ENCODE results near the gene RASSF7.
A peak's percentile ranks its signal among the peaks of the same experiment; 100 is the strongest.

The RASSF7 gene

GRCh38 chr11:575313-575995, 14.7 kb downstream of the RASSF7 start (continued):
- TF ChIP-seq ZNF366 (tag by site-specific recombination; conservative IDR thresholded peaks at IDR 0.05) (no peak), ZXDB (tag by site-specific recombination; IDR thresholded peaks at IDR 0.05) (no peak), ZNF302 (tag by site-specific recombination; IDR thresholded peaks at IDR 0.05; ENCODE audit: low read depth) (no peak), ZNF394 (tag by site-specific recombination; IDR thresholded peaks at IDR 0.05; ENCODE audit: borderline replicate concordance) (peak; percentile 85), ZNF391 (tag by site-specific recombination; IDR thresholded peaks at IDR 0.05; ENCODE audit: borderline replicate concordance, low read depth) (no peak), ZBTB7A (tag by site-specific recombination; IDR thresholded peaks at IDR 0.05; ENCODE audit: low read depth) (no peak), OSR2 (tag by site-specific recombination; IDR thresholded peaks at IDR 0.05) (peak; percentile 23; the same call in 1 of the 2 replicates), BCL11B (tag by site-specific recombination; IDR thresholded peaks at IDR 0.05; ENCODE audit: low read depth) (no peak), BCL11A (tag by site-specific recombination; IDR thresholded peaks at IDR 0.05; ENCODE audit: low read depth) (no peak), ATF2 (tag by site-specific recombination; IDR thresholded peaks at IDR 0.05; ENCODE audit: low read depth) (no peak), ZNF211 (tag by site-specific recombination; IDR thresholded peaks at IDR 0.05; ENCODE audit: low read depth) (no peak), YY2 (tag by site-specific recombination; IDR thresholded peaks at IDR 0.05) (no peak), IKZF3 (tag by site-specific recombination; IDR thresholded peaks at IDR 0.05) (0 out of 2 replicates have a peak, but pooled peaks have one; percentile 27), ZNF514 (tag by site-specific recombination; IDR thresholded peaks at IDR 0.05) (no peak), ZNF549 (tag by site-specific recombination; IDR thresholded peaks at IDR 0.05) (no peak), ZNF76 (tag by site-specific recombination; IDR thresholded peaks at IDR 0.05; ENCODE audit: borderline replicate concordance, low read depth) (no peak), GLIS1 (tag by site-specific recombination; IDR thresholded peaks at IDR 0.05) (peak; percentile 40), ZBTB1 (tag by site-specific recombination; IDR thresholded peaks at IDR 0.05) (no peak), ZNF792 (tag by site-specific recombination; IDR thresholded peaks at IDR 0.05) (no peak), ZNF274 (IDR thresholded peaks at IDR 0.05; ENCODE audit: low read length) (no peak), ZNF274 (tag by site-specific recombination; IDR thresholded peaks at IDR 0.05; ENCODE audit: borderline replicate concordance) (no peak), ZNF664 (tag by site-specific recombination; IDR thresholded peaks at IDR 0.05) (no peak), SALL2 (tag by site-specific recombination; IDR thresholded peaks at IDR 0.05; ENCODE audit: borderline replicate concordance) (no peak), ZNF629 (tag by site-specific recombination; IDR thresholded peaks at IDR 0.05) (no peak), ZBTB20 (tag by site-specific recombination; IDR thresholded peaks at IDR 0.05) (peak; percentile 21; the same call in 1 of the 2 replicates), ZNF221 (tag by site-specific recombination; IDR thresholded peaks at IDR 0.05; ENCODE audit: borderline replicate concordance) (no peak), OVOL3 (tag by site-specific recombination; IDR thresholded peaks at IDR 0.05) (no peak), ZBTB49 (tag by site-specific recombination; IDR thresholded peaks at IDR 0.05; ENCODE audit: low read depth) (no peak)

Measured in HEK293 (cell line).